DMS 273 (cell line): ENCODE results near the gene CD74.

Experiments used
- DNase-seq: peaks from one replicate; lab custom pipeline; 2025; ENCODE audit not compliant: unreplicated experiment; lab: John Stamatoyannopoulos, UW

The CD74 gene

DNA sequence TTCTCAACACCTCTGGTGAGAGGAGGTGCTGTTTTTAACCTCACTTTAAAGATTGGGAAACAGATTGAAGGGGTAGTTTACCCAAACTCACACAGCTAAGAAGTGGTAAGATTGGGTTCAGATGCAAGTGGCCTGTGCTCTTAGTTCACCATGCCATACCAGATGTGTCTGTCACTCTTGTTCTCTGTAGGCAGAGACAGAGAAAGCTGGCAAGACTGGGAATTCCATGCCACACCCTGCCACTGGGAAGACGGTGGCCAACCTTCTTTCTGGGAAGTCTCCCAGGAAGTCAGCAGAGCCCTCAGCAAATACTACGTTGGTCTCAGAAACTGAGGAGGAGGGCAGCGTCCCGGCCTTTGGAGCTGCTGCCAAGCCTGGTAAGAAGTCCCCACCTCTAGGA, 44.2 kb downstream of the CD74 start:
- no peak for DNase-seq

DNA sequence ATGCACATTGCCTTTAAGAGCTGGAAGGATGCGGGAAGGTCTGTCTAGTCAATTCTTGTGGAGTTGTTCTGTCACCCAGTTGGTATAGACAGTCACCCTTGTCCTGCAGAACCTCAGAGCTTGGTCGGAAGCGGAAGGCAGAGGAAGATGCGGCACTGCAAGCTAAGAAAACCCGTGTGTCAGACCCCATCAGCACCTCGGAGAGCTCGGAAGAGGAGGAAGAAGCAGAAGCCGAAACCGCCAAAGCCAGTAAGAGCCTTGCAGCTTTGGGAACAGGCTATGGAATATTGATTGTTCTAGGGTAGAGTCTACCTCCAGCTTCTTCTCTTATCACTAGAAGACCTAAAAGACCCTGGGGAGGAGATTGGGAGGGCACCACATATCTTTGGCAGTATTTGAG, 48.7 kb downstream of the CD74 start:
- no peak for DNase-seq

DNA sequence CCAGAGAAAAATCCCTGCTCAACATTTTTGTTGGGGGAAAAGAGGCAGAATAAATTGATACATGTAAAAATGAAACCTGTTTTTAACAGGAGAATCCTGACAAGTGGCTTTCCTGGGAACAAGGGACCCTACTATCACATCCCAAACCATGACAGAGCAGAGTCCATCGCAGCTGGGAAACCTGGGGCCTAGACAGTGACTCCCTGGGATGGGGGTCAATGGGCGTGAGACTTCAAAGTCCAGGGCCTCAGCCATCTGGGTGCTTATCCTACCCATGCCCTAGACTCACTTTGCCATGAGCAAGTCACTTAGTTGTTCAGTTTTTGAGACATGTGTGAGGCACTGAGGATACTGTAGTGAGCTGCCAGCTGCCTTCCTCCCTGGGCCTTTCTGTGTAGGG, 49.5 kb downstream of the CD74 start:
- no peak for DNase-seq

DNA sequence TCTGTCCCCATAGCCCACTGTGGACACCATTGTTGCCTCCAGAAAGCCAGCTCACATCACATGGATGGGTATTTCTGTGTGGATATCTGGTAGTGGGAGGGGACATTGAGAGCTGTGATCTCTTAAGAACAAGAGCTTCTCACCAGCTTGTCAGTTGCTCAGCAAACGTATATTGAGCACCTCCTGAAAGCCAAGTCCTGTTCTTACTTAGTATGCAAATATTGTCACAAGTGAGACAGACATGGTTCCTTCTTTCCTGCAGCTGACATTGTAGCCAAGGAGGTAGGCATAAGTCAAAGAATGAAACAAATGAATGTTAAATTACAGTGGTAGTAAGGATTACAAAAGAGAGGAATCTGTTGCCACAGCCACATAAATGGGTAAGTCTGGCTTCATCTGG, 51.4 kb downstream of the CD74 start:
- no peak for DNase-seq

DNA sequence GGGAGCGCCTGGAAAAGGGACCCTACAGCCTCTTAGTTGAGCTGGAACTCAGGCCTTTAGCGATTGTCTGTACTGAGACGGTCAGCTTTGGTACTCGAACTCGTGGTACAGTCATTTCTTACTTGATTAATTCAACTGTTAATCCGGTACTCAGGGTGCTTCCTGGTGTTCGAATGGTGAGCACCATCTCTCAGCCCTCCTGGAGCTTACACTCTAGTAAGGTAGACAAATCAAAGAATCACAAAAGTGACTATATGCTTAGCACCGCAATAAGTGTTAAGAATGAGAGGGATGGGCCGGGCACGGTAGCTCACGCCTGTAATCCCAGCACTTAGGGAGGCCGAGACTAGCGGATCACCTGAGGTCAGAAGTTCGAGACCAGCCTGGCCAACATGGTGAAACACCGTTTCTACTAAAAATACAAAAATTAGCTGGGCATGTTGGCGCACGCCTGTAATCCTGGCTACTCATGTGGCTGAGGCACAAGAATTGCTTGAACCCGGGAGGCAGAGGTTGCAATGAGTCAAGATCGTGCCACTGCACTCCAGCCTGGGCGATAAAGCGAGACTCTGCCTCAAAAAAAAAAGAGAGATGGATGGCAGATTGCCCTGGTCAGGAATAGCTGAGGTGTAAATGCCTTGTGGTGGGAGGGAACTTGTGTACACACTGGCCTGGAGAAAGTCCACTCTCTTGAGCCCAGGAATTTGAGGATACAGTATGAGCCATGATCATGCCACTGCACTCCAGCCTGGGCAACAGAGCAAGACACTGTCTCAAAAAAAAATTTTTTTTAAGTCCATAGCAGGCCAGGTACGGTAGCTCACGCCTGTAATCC, 54.2 kb downstream of the CD74 start:
- no peak for DNase-seq

DNA sequence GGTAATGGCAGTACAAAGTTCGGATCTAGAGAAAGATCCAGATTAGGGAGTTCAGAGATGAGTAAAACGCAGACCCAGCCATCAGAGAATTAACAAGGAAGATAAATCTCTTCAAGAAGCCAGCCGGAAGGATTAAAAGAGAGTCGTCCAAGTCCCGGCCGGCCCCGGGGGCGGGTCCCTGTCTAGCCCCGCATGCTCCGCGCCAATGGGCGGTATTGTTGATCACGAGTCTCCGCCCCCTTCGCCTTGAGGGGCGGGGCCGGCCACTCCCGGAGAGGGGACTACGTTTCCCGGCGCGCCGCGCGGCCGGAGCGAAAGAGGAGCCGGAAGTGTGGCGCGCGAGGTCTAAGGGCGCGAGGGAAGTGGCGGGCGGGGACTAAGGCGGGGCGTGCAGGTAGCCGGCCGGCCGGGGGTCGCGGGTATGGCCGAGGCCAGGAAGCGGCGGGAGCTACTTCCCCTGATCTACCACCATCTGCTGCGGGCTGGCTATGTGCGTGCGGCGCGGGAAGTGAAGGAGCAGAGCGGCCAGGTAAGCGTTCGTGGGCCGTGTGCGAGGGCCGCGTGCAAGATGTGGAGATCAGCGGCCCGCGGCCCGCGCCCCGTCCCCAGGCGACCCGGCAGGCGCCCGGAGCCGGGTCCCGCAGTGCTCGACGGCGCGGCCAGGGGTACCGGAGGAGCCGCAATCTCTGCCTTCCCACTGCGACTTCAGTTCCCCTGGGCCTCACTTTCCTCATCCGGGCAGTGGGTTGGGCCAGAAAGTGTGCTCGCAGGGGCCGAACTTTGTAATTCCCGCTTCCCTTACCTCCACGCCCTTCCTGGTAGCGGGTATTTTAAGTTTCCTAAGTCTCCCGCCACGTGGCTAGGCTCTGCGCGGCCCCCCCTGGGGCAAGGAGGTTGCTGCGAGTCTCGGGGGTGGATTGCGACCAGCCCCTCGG, 55.1 kb downstream of the CD74 start, which contains the start of gene TCOF1:
Gene TCOF1 (plus strand): TSS at position 372 of the 935 bp plus-strand sequence. CDS start 50 bp downstream, at position 422.
- peak; percentile 100 for DNase-seq

DNA sequence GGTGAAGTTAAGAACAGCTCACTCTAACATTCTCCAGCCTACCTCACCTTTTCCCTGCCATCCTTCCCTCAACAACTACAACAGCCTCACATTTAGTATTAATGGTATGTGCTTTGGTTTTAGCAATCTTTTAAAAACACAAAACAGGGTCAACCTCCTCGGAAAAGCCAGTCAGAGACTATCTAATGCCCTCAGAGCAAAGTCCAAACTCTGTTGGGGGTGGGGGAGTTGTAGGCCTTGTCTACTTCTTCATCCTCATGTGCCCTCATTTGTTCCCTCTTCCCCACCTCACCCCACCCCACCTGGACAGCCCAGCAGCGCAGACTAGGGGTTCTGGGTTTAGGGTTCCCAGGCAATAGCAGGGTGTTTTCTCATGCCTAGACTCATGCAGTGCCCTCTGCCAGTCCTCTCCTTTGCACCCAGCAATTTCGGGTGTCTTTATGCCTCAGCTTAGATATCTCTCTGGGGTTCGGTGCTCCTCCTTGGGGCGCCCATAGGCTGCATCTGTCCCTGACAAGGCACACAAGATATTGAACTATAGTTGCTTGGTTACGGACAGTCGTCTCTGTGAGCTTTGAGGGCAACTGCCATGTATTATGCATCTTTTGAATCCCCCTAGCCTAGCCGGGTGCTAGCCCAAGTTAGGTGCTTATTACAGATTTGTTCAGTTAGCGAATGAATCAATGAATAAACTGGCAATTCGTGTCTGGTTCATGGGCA, 56.0 kb downstream of the CD74 start:
- no peak for DNase-seq

DNA sequence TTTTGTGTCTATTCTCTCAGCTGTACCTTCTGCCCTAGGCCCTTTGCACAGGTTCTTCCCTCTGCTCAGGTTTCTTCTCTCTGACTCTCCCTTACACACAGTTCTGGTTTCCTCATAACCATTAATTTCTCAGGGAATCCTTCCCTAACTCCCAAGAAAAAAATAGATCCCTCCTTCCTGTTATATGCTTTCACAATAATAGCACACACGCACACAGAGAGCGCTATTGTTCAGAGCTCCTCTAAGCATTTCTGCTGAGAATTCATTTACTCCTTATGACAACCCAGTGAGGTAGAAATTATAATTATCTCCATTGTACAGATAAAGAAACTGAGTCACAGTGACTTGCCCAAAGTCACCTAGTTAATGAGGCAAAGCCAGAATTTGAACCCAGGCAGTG, 56.9 kb downstream of the CD74 start:
- DNase-seq = no peak

DNA sequence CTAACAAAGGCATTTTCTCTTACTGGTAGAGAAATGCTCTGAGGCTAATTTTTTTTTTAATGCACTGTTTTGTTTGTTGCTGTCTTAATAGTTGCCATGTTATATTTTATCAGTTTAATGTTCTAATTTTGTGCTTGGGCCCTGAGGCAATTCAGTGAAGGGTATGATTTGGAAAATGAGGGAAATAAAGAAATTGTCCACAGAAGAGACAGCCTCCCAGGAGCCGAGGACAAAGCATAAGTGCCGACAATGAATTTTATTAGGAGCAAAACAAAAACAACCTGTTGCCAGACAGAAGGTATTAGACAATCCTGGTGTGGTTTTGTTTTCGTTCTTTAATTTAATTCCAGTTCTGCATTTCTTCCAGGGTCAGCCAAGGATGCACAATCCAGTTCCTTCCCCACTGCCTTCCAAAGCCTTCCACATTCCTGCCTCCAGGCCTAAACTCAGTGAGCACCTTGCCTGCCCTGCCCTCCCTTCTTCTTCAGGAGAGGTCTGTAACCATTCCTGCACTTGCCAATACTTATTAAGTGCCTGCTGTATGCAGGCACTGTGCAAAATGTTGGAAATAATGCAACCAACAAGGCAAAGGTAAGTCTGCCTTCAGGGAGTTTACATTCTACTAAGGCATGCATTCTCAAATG, 59.6 kb downstream of the CD74 start:
- no peak for DNase-seq

DNA sequence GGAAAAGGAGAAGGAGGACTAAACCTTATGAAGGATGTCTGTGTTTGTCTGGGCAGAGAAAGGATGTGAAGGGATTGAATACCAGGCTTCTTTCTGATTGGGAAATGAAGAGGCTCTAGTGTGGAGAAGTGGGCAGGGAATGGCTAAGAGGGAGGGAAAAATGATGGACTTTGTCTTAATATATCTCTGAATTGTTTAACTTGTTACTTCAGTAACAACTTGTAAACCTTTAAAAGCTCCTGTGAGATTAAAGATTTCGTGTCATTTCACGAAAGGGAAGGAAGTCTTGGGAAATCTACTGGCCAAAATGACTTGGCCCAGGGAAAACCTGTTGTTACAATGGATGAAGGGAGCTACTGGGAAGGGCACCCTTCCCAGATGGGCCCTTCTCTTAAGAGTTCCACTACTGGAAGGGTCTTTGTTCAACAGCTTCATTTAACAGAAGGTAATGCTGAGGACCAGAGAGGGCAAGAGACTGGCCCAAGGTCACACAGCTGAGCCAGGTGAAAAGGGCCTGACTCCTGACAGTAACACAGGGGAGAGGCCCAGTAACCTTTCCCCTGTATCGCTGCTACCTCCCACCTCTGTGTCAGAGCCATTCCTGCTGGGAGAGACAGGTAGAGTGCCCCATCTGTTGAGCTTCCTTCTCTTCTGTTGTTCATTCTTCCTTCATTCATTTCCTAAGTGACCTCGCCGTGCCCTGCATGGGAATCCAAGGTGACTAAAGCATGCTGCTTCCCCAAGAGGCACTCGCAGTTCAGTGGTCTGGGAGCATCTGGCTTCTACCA, 60.3 kb downstream of the CD74 start:
- no peak for DNase-seq
